ENCODE results near the gene GALNT2.

The GALNT2 gene

DNA sequence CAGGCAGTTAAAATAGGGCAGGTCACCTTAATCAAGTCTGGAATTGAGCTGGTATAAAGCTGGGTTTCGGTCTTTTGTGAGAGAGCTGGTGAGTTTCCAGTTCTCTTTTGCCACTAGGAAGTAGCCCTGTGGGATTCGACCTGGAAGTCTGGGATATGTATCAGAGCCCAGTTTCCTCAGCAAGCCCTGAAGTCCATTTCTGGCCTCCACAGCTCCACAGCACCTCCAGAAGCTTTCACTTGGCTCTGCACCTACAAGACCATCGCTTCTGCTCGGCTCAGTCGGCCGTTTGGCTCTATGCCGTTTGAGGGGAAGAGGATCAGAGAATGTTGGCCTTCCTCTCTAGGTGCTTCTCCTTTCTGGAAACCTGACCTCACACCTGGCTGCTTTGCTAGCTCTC lies 148.0 kb downstream of the GALNT2 start:
- TF ChIP-seq POLR2A (IDR thresholded peaks at IDR 0.05; ENCODE audit: low read length): no peak
- no peak for TF ChIP-seq GATA1 (IDR thresholded peaks at IDR 0.05; ENCODE audit: low read depth, low read length)
- DNase-seq: peak; percentile 20 to 40

DNA sequence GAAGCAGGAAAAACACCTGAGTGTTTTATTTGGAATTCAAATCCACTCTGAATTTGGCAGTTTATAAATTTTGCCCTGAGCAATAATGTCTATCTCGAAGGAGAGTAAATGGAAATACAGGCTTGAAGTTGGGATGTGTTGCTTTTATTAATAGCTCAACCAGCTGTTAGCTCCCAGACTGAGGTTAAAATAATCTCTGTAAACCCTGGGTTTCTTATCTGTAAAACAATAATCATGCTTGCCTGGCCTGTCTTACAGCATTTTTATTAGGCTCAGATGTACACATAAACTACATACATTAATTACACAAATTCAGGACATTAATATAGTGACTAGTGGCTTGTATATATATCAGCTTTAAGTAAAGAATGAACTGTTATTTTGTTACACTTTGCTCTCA lies 148.5 kb downstream of the GALNT2 start:
- TF ChIP-seq POLR2A (IDR thresholded peaks at IDR 0.05; ENCODE audit: low read length): no peak
- no peak for TF ChIP-seq GATA1 (IDR thresholded peaks at IDR 0.05; ENCODE audit: low read depth, low read length)
- no peak for DNase-seq

DNA sequence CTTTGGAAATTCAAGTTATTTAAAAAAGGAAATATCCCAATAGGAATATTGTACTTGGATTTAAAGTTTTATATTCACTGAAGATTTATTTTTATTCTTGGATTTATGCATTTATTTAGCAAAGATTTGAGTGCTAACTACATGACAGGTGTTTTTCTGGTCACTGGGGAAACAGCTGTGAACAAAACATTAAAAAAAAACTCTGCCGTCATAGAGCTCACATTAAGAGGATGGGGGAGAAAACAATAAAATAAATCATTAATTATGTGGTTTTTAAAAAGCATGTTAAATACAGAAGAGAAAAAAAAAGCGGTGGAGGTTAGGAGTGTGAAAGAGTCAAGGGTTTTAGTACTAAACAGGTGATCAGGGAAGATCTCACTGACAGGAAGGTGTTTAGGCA lies 149.9 kb downstream of the GALNT2 start:
- DNase-seq: no peak
- TF ChIP-seq POLR2A (IDR thresholded peaks at IDR 0.05; ENCODE audit: low read length): no peak
- TF ChIP-seq GATA1 (IDR thresholded peaks at IDR 0.05; ENCODE audit: low read depth, low read length): no peak

DNA sequence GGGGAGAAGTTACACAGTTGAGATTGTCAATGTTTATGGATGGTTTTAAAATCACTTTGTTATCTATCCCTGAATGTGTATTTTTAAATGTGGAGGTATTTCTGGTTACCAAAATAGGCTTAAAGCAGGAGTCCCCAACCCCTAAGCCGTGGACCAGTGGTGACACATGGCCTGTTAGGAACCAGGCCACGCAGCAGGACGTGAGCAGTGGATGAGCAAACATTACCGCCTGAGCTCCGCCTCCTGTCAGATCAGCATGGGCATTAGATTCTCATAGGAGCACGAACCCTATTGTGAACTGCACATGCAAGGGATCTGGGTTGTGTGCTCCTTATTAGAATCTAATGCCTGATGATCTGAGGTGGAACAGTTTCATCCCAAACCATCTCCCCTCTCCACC lies 151.6 kb downstream of the GALNT2 start:
- no peak for TF ChIP-seq POLR2A (IDR thresholded peaks at IDR 0.05; ENCODE audit: low read length)
- DNase-seq: no peak

DNA sequence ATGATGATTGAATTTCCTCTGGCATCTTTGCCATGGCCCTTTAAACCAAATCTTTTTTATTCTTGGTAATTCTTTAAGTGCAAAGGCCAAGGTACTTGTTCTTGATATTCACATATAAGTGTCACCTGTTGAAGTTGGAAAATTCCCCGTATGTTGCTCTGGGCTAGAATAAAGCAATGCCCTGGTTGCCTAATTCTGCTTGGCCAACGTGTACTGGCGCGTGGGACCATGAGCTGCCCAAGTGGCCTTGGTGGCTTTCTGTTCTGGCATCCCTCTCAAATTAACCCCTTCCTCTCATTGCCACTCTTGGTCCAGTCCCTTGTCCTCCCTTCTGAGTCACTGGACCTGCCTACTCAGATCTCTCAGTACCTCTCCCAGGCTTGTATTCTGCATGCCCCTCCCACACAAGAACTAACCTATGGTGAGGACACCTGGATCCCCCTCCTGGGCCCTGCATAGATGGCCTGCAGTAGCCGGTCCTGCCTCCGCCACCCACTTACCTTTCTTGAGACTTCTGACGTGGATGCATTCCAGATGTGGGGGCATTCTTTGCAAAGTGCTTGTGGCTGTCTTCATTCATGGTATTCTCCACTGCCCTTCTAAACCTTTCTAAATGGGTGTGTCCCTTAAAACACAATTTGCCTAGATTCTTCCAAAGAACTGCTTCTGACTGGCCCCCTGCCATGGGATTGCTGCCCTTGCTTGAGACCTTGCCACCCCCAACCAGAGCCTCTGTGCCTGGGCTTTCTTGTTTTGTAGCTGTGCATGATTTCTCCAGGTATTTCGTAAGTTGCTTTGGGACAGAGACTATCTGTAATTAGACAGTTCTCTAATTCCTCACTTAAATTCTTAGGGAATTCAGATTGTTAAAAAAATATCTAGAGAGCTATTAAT lies 152.4 kb downstream of the GALNT2 start:
- no peak for TF ChIP-seq POLR2A (IDR thresholded peaks at IDR 0.05; ENCODE audit: low read length)
- DNase-seq: no peak

DNA sequence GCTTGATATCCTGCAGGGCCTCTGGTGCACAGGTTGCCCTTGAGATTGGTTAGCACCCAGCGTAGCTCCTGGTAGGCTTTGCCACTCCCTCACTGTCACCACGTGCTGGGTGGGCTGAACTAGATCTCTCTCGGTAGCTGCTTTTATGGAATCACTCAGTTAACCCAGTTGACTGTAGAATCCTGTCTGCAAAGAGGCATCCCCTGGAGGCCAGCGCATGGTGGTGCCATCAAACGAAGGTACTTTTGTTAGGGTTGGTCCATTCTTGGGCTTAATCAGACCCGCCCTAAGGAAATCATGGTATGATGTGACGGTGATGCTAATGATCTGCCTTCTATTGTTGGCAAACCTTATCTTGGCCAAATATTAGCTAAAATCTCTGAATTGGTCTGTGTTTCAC lies 153.4 kb downstream of the GALNT2 start:
- DNase-seq: no peak
- TF ChIP-seq GATA1 (IDR thresholded peaks at IDR 0.05; ENCODE audit: low read depth, low read length): no peak
- TF ChIP-seq POLR2A (IDR thresholded peaks at IDR 0.05; ENCODE audit: low read length): no peak

DNA sequence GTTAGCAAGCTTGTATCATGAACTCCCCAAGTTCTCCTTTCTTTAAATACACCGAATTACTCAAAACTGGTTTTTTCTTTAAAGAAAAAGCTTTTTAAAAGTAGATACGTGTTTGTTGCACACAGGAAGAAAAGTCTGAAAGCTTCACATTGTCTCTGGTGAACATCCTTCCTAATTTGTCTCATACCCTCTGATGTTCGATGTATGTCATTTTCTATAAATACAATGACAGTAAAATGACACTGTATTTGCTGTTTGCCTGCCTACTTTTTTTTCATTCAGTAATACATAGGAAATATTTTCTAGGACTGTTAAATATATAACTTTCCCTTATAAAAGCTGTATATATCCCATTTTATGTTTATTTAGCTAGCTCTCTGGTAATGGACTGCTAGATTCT lies 153.9 kb downstream of the GALNT2 start:
- TF ChIP-seq POLR2A (IDR thresholded peaks at IDR 0.05; ENCODE audit: low read length) (no peak), GATA1 (IDR thresholded peaks at IDR 0.05; ENCODE audit: low read depth, low read length) (no peak)
- DNase-seq: no peak

DNA sequence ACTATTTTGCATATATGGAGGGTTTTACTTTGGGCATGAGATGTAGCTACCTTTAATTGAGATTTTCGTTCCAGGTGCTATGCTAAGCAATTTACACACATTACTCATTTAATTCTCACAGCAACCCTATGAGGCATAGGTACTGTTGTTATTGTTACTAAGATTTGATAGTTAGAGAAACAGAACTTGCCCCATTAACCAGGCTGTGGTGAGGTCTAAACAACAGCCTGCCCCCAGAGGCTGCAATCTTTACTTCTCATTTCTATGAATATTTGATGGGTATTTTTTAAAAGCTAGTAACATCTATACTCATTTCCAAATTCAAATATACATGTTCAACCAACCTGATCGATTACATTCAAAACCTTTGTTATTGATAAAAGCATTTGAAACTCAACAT lies 155.6 kb downstream of the GALNT2 start:
- no peak for DNase-seq
- no peak for TF ChIP-seq POLR2A (IDR thresholded peaks at IDR 0.05; ENCODE audit: low read length)
- TF ChIP-seq GATA1 (IDR thresholded peaks at IDR 0.05; ENCODE audit: low read depth, low read length): no peak

DNA sequence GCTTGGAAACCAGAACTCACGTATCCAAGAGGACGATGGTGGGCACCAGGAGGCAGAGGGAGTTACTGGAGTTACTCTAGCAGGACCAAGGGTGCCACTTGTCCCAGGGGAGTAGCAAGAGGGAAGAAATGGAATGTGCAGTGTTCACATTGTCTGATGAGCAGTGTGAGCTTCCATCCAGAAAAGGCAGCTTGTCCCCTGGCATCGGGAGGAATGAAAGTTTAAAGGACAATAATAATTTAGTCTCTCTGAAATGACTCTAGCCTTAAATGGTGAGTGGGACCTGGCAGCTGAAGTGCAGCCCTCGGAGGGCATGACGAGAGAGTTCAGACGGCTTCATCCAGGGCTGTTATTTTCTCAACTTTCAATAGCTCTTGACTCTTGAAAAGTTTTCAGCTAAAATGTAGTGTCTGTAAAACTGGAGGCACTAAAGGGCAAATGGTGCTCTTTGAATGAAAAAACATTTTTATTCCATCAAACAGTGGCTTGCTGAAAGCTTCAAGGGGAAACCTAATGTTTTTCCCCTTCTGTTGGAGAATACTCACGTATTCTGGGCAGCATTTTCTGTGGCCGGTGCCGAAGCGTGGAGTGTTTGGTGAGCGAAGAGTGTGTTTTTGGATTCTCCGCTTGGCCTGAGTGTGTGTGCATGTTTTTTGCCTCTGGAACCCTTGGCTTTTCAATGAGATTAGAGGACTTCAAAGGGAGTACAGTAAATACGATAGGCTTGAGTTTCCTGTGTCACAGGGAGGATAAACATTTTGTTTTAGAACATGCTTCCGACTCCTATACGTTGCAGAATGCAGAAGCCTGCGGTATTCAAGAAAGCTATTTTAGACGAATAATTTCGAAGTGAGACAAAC lies 157.3 kb downstream of the GALNT2 start:
- TF ChIP-seq GATA1 (IDR thresholded peaks at IDR 0.05; ENCODE audit: low read depth, low read length): no peak
- no peak for DNase-seq

DNA sequence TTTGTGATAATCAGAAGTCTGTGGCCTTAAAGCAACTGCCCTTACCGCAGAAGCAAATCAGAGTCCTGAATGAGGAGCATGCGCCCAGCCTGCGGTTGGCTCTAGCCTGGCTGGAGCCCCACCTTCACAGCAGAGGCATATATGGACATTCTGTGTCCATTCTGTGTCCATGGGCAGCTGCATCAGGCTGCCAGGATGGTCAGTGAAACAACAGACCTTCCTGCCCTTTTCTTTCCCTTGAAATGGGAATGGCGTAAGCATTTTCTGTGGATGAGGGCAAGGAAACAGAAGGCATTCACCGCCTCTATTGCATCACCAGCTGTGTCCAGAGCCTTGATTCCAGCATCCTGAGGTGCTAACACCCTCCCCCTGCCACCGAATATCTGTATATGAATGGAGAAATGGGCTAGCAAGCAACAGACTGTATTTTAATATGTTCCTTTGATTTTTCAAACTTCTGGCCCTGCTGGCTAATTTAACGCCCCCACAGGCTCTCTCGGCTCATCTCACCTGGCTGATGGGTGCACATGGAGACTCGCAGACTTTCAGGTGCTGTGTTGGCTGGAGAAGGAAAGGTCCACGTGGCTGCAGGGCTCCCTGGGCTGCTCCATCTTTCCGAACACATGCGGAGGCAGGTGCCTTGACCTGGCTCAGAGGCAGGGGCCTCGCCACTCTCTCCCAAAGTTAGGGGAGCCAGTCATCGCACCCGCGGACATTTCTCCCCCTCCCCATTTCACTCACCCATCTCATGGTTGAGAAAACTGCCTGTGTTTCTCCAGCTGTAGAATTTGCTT lies 159.2 kb downstream of the GALNT2 start:
- DNase-seq: no peak
- no peak for TF ChIP-seq POLR2A (IDR thresholded peaks at IDR 0.05; ENCODE audit: low read length)
- no peak for TF ChIP-seq GATA1 (IDR thresholded peaks at IDR 0.05; ENCODE audit: low read depth, low read length)

DNA sequence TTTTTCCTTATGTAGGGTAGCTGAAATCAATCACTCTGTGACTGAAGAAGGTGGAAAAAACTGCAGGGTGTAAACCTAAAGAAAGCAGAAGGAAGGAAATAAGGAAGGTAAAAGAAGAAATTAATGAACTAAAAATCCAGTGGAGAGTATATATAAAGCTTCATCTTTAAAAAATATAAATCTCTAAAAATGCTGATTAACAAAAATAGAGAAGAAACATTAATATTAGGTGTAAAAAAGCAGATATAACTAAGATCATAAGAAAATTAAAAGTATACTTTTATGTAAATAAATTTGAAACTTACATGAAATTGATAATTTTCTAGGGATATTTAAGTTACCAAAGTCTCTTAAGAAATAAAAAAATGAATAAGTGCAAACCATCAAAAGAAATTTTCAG lies 159.8 kb downstream of the GALNT2 start:
- DNase-seq: no peak
- no peak for TF ChIP-seq GATA1 (IDR thresholded peaks at IDR 0.05; ENCODE audit: low read depth, low read length)
- no peak for TF ChIP-seq POLR2A (IDR thresholded peaks at IDR 0.05; ENCODE audit: low read length)

DNA sequence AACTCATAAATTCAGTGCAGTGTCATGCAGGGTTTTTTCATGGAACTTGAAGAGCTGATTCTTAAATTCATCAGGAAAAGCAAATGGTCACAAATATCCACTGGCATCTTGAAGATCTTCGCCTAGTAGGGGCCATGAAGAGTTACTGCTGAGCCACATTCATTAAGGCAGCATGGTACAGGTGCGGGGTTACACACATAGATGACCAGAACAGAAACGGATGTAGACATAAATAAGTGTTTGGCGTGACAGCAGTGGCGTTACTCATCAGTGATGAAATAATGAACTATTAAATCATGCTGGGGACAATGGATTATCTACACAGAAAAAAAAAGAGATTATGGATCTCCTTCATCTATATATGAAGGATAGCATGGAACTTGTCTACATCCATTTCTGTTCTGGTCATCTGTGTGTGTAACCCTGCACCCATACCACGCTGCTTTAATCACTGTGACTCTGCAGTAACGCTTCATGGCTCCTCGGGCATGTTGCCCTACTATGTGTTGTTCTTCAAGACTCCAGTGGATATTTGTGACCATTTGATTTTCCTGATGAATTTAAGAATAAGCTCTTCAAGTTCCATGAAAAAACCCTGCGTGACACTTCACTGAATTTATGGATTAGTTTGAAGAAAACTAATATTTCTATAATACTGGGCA lies 161.3 kb downstream of the GALNT2 start:
- no peak for TF ChIP-seq GATA1 (IDR thresholded peaks at IDR 0.05; ENCODE audit: low read depth, low read length)
- TF ChIP-seq POLR2A (IDR thresholded peaks at IDR 0.05; ENCODE audit: low read length): no peak
- DNase-seq: no peak

DNA sequence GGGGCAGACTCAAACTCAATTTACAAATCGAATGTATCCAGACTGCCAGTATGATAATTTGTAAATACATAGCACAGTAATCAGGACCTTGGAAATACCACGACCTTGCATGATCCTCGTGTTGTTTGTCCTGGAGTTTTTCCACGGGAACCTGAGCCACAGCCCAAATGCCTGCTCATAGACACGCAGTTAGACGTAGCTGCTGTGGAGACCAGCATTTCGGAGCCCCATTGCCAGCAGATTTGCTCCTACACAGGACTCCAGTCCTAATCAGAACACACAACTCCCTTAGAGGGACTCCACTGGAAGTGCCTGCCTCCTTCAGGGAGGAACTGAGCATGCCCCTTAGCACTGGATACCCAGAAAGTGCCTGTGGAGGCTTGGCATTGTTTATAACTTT lies 163.2 kb downstream of the GALNT2 start:
- DNase-seq: no peak
- no peak for TF ChIP-seq GATA1 (IDR thresholded peaks at IDR 0.05; ENCODE audit: low read depth, low read length)
- TF ChIP-seq POLR2A (IDR thresholded peaks at IDR 0.05; ENCODE audit: low read length): no peak
